SU-DHL-6 (cell line): Measurements from ENCODE around the gene CDHR2.

ENCODE experiments used
- CTCF ChIP-seq: fragments of 200-600 bp; sonication (generic); IDR thresholded peaks from one replicate; pipeline ENCODE4 v1.5.1; 2017; ENCODE audit warnings: antibody characterized with exemption, mild to moderate bottlenecking, low read length, moderate library complexity; ENCODE audit not compliant: insufficient read depth, poor library complexity, severe bottlenecking
- EZH2phosphoT487 ChIP-seq: fragments of 200-600 bp; sonication (generic), shearing (Covaris generic); conservative IDR thresholded peaks from 2 replicates; pipeline ENCODE4 v1.6.1; 2018; ENCODE audit warnings: mild to moderate bottlenecking, antibody characterized with exemption, low read length, moderate library complexity, mixed read lengths

- TF ChIP-seq CTCF (no peak), EZH2phosphoT487 (no peak)
These were observed 19.5 kb downstream of the CDHR2 start for GRCh38 chr5:176568657-176569056.
